D721Med (cell line): ENCODE data around the gene LANCL1.

ENCODE experiments used
- DNase-seq: peaks from one replicate; pipeline ENCODE4 v3.0.0; 2011; ENCODE audit warnings: low spot score; ENCODE audit not compliant: insufficient read length
- FAIRE-seq: peaks from 2 replicates; lab custom pipeline; 2011; peaks lifted over from hg19 to GRCh38; lab: Jason Lieb, UNC
- TF ChIP-seq, protein P1 (sequence below): IDR thresholded peaks from 2 replicates; pipeline ENCODE4 v1.5.1; 2012; ENCODE audit warnings: mild to moderate bottlenecking, control low read depth; ENCODE audit not compliant: insufficient read depth; ENCODE audit errors: missing control alignments

Gene LANCL1

GRCh38 chr2:210515911-210516310 is 39.4 kb upstream of the LANCL1 start:
- DNase-seq (no peak), FAIRE-seq (no peak)
- TF ChIP-seq, protein P1, sequence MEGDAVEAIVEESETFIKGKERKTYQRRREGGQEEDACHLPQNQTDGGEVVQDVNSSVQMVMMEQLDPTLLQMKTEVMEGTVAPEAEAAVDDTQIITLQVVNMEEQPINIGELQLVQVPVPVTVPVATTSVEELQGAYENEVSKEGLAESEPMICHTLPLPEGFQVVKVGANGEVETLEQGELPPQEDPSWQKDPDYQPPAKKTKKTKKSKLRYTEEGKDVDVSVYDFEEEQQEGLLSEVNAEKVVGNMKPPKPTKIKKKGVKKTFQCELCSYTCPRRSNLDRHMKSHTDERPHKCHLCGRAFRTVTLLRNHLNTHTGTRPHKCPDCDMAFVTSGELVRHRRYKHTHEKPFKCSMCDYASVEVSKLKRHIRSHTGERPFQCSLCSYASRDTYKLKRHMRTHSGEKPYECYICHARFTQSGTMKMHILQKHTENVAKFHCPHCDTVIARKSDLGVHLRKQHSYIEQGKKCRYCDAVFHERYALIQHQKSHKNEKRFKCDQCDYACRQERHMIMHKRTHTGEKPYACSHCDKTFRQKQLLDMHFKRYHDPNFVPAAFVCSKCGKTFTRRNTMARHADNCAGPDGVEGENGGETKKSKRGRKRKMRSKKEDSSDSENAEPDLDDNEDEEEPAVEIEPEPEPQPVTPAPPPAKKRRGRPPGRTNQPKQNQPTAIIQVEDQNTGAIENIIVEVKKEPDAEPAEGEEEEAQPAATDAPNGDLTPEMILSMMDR = no peak

- FAIRE-seq (no peak), DNase-seq (no peak)
Observed at GRCh38 chr2:210503725-210504191, 27.2 kb upstream of the LANCL1 start.

GRCh38 chr2:210503001-210503623 is 26.6 kb upstream of the LANCL1 start:
- TF ChIP-seq, protein P1 = peak; percentile 62

More at GRCh38 chr2:210503725-210504191, 27.2 kb upstream of the LANCL1 start:
- TF ChIP-seq, protein P1 = no peak

GRCh38 chr2:210496512-210496911 is 20.0 kb upstream of the LANCL1 start:
- TF ChIP-seq, protein P1 = no peak
- DNase-seq (no peak), FAIRE-seq (no peak)

More at GRCh38 chr2:210503001-210503623, 26.6 kb upstream of the LANCL1 start:
- no peak for DNase-seq
- FAIRE-seq = peak; percentile 56

- DNase-seq (no peak), FAIRE-seq (no peak)
- TF ChIP-seq, protein P1 = no peak
Observed at GRCh38 chr2:210493528-210493927, 17.0 kb upstream of the LANCL1 start.

- no peak for FAIRE-seq
- TF ChIP-seq, protein P1 = no peak
- DNase-seq = no peak
Observed at GRCh38 chr2:210481601-210482175, 5.1 kb upstream of the LANCL1 start.

DNA sequence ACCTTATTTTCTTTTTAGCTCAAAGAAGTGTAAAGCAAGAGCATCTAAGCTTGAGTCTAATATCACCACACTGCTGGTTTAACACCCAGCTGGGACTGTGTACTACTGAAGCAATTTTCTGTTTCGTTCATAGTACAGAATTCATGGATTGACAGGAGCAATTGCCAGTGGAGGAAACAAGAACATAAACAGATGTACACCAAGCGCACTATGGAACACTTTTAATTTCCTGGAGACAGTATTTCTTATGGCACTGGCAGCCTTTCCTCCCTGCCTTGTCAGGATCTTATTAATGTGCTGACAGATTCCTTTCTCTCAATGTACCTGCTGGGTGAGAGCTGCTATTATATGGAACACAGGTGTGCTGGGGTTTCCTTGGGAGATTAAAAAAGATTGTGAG is 4.2 kb upstream of the LANCL1 start:
- FAIRE-seq (no peak), DNase-seq (no peak)
- TF ChIP-seq, protein P1 = no peak
